SK-N-SH treated with all-trans-retinoic acid at 6 μM for 48 hours (cell line): ENCODE data around the gene GYG1.

Source experiments
- ARNTL ChIP-seq: fragments of 450-650 bp; formaldehyde crosslinking; IDR thresholded peaks from 2 replicates; pipeline ENCODE4 v1.5.0; 2020; ENCODE audit warnings: low read depth, mild to moderate bottlenecking, moderate library complexity, borderline replicate concordance
- BACH2 ChIP-seq: fragments of 250-450 bp; sonication (Bioruptor Pico); IDR thresholded peaks from 2 replicates; pipeline ENCODE4 v1.9.0; 2021; ENCODE audit warnings: mild to moderate bottlenecking, borderline replicate concordance
- CREB5 ChIP-seq: fragments of 250-450 bp; sonication (Bioruptor Pico); IDR thresholded peaks from 2 replicates; pipeline ENCODE4 v1.5.1; 2020; ENCODE audit warnings: low read depth, mild to moderate bottlenecking, moderate library complexity
- CSRNP3 ChIP-seq: fragments of 250-450 bp; sonication (Bioruptor Pico); IDR thresholded peaks from 2 replicates; pipeline ENCODE4 v1.5.1; 2021; ENCODE audit warnings: mild to moderate bottlenecking, moderate library complexity
- GLIS3 ChIP-seq: fragments of 250-450 bp; sonication (Bioruptor Pico); IDR thresholded peaks from 2 replicates; pipeline ENCODE4 v1.5.0; 2020; ENCODE audit warnings: mild to moderate bottlenecking, moderate library complexity
- OSR1 ChIP-seq: fragments of 250-450 bp; sonication (Bioruptor Pico); IDR thresholded peaks from 2 replicates; pipeline ENCODE4 v1.8.0; 2022; ENCODE audit warnings: moderate library complexity, mild to moderate bottlenecking, inconsistent platforms
- PATZ1 ChIP-seq: fragments of 250-450 bp; sonication (Bioruptor Pico); IDR thresholded peaks from 2 replicates; pipeline ENCODE4 v1.8.0; 2020; ENCODE audit warnings: mild to moderate bottlenecking, moderate library complexity, borderline replicate concordance
- POU6F1 ChIP-seq: fragments of 250-450 bp; sonication (Bioruptor Pico); IDR thresholded peaks from 2 replicates; pipeline ENCODE4 v1.8.0; 2021; ENCODE audit warnings: low read depth, mild to moderate bottlenecking, moderate library complexity, borderline replicate concordance
- PPARA ChIP-seq: fragments of 250-450 bp; sonication (Bioruptor Pico); IDR thresholded peaks from 2 replicates; pipeline ENCODE4 v1.5.0; 2020; ENCODE audit warnings: mild to moderate bottlenecking, borderline replicate concordance
- RARB ChIP-seq: fragments of 250-450 bp; sonication (Bioruptor Pico); IDR thresholded peaks from 2 replicates; pipeline ENCODE4 v1.8.0; 2021; ENCODE audit warnings: mild to moderate bottlenecking, moderate library complexity
- TOX ChIP-seq: fragments of 250-450 bp; sonication (Bioruptor Pico); IDR thresholded peaks from 2 replicates; pipeline ENCODE4 v1.8.0; 2021; ENCODE audit warnings: mild to moderate bottlenecking, moderate library complexity, borderline replicate concordance
- ZFP3 ChIP-seq: fragments of 250-450 bp; sonication (Bioruptor Pico); IDR thresholded peaks from 2 replicates; pipeline ENCODE4 v1.5.0; 2020; ENCODE audit warnings: mild to moderate bottlenecking, moderate library complexity

GRCh38 chr3:148998715-148999423, 7.5 kb downstream of the GYG1 start:
- TF ChIP-seq BACH2 (no peak), CREB5 (no peak), PPARA (CRISPR knock-in tag) (no peak), ARNTL (no peak), POU6F1 (CRISPR knock-in tag) (no peak), PATZ1 (CRISPR knock-in tag) (no peak), TOX (CRISPR knock-in tag) (no peak), GLIS3 (CRISPR knock-in tag) (no peak), RARB (CRISPR knock-in tag) (no peak), OSR1 (CRISPR knock-in tag) (no peak), ZFP3 (CRISPR knock-in tag) (no peak), CSRNP3 (CRISPR knock-in tag) (no peak)
